WERI-Rb-1 (cell line): ENCODE data around the gene HLTF.

ENCODE experiments used
- DNase-seq: peaks from one replicate; pipeline ENCODE4 v3.0.0-alpha.2; 2020
- H3K27ac ChIP-seq: fragments of 250-450 bp; sonication (Bioruptor Pico); 2 replicates; pipeline ENCODE4 v1.5.1; 2020; ENCODE audit warnings: mild to moderate bottlenecking, moderate library complexity
- H3K27me3 ChIP-seq: fragments of 250-450 bp; sonication (Bioruptor Pico); 2 replicates; pipeline ENCODE4 v1.5.1; 2021; ENCODE audit warnings: mild to moderate bottlenecking, low read depth, moderate library complexity; ENCODE audit not compliant: insufficient read depth, severe bottlenecking
- H3K36me3 ChIP-seq: fragments of 250-450 bp; sonication (Bioruptor Pico); 2 replicates; pipeline ENCODE4 v1.5.1; 2020; ENCODE audit warnings: mild to moderate bottlenecking, moderate library complexity
- H3K4me3 ChIP-seq: 2 replicates; pipeline ENCODE4 v1.5.1; 2011; ENCODE audit warnings: low read depth, mild to moderate bottlenecking, control low read depth, low read length
- H3K9me3 ChIP-seq: fragments of 250-450 bp; sonication (Bioruptor Pico); 2 replicates; pipeline ENCODE4 v1.5.1; 2021; ENCODE audit warnings: mild to moderate bottlenecking, moderate library complexity; ENCODE audit not compliant: severe bottlenecking
- CTCF ChIP-seq: IDR thresholded peaks from 2 replicates; pipeline ENCODE4 v1.5.1; 2011; ENCODE audit warnings: low read depth, mild to moderate bottlenecking, control low read depth, inconsistent platforms, low read length

HLTF gene

GRCh38 chr3:149015393-149015792 is 70.9 kb downstream of the HLTF start:
- no peak for TF ChIP-seq CTCF
- H3K36me3 ChIP-seq = peaks cover 30% of the 10 kb centered on the region
- no peak overlapping the region for H3K27ac ChIP-seq
- H3K9me3 ChIP-seq = no peaks in the 10 kb centered on the region
- H3K27me3 ChIP-seq = no peaks in the 10 kb centered on the region
- DNase-seq = no peak
- H3K4me3 ChIP-seq = no peak overlapping the region

GRCh38 chr3:149013726-149014125 is 72.6 kb downstream of the HLTF start:
- TF ChIP-seq CTCF = no peak

GRCh38 chr3:149011676-149012075 is 74.7 kb downstream of the HLTF start:
- Histone ChIP-seq H3K4me3 (no peak overlapping the region), H3K9me3 (no peaks in the 10 kb centered on the region), H3K27ac (no peak overlapping the region), H3K36me3 (peaks cover 47% of the 10 kb centered on the region), H3K27me3 (no peaks in the 10 kb centered on the region)
- no peak for TF ChIP-seq CTCF
- no peak for DNase-seq

More at GRCh38 chr3:149013726-149014125, 72.6 kb downstream of the HLTF start:
- H3K27me3 ChIP-seq = no peaks in the 10 kb centered on the region
- H3K9me3 ChIP-seq = no peaks in the 10 kb centered on the region
- H3K36me3 ChIP-seq = peaks cover 40% of the 10 kb centered on the region
- H3K4me3 ChIP-seq = no peak overlapping the region
- H3K27ac ChIP-seq = no peak overlapping the region
- no peak for DNase-seq

- DNase-seq = no peak
- TF ChIP-seq CTCF = no peak
- no peak overlapping the region for H3K4me3 ChIP-seq
- H3K27me3 ChIP-seq = no peaks in the 10 kb centered on the region
- peaks cover 50% of the 10 kb centered on the region for H3K36me3 ChIP-seq
- no peaks in the 10 kb centered on the region for H3K9me3 ChIP-seq
- no peak overlapping the region for H3K27ac ChIP-seq
Observed at GRCh38 chr3:149010966-149011365, 75.4 kb downstream of the HLTF start.

GRCh38 chr3:149010504-149010951 is 75.8 kb downstream of the HLTF start:
- no peak overlapping the region for H3K27ac ChIP-seq
- no peak for DNase-seq
- peaks cover 50% of the 10 kb centered on the region for H3K36me3 ChIP-seq
- H3K9me3 ChIP-seq = no peaks in the 10 kb centered on the region
- TF ChIP-seq CTCF = no peak
- no peak overlapping the region for H3K4me3 ChIP-seq
- no peaks in the 10 kb centered on the region for H3K27me3 ChIP-seq

GRCh38 chr3:149009732-149010131 is 76.6 kb downstream of the HLTF start:
- Histone ChIP-seq H3K27me3 (no peaks in the 10 kb centered on the region), H3K36me3 (peaks cover 50% of the 10 kb centered on the region), H3K27ac (no peak overlapping the region), H3K9me3 (no peaks in the 10 kb centered on the region), H3K4me3 (no peak overlapping the region)
- no peak for TF ChIP-seq CTCF
- no peak for DNase-seq
